ENCODE results near the gene USF2.

- TF ChIP-seq POLR2A (IDR thresholded peaks at IDR 0.05; ENCODE audit: low read length) (no peak), TP53 (CRISPR knock-in tag; IDR thresholded peaks at IDR 0.05) (no peak), SREBF2 (IDR thresholded peaks at IDR 0.05) (no peak), CTCF (IDR thresholded peaks at IDR 0.05) (no peak), POLR2AphosphoS2 (conservative IDR thresholded peaks at IDR 0.05; ENCODE audit: low read length) (no peak)
Measured at GRCh38 chr19:35276706-35277281, 8.0 kb downstream of the USF2 start.

Data from A549 (cell line).